Uterus (tissue), 4 donors: ENCODE measurements around the gene TPCN1. TPM values are rescaled to one million over a fixed set of nuclear protein-coding genes. Genes with fewer than 3 reads are reported as not detected.

Experiments used
- DNase-seq, 2 donors: peaks; one replicate each; pipeline ENCODE4 v3.0.0-alpha.2; 2019 to 2020
- H3K27ac ChIP-seq, 2 donors: fragments of 200-600 bp; sonication (generic); 1 replicate in 1 of 2; 2 replicates in 1 of 2; pipeline ENCODE4 v1.5.1; 2016 to 2018
- H3K27me3 ChIP-seq, 2 donors: fragments of 200-600 bp; sonication (generic); one replicate each; pipeline ENCODE4 v1.5.1; 2018 to 2019; ENCODE audit warnings: control low read depth in 1 of 2
- H3K36me3 ChIP-seq, 2 donors: fragments of 200-600 bp; sonication (generic); one replicate each; pipeline ENCODE4 v1.5.1; 2019; ENCODE audit warnings: control low read depth in 1 of 2
- H3K4me1 ChIP-seq, 2 donors: fragments of 200-600 bp; sonication (generic); one replicate each; pipeline ENCODE4 v1.5.1; 2018 to 2019; ENCODE audit warnings: control low read depth in 1 of 2
- H3K4me3 ChIP-seq, 2 donors: fragments of 200-600 bp; sonication (generic); 1 replicate in 1 of 2; 2 replicates in 1 of 2; pipeline ENCODE4 v1.5.1; 2018 to 2019; ENCODE audit warnings: mild to moderate bottlenecking in 1 of 2
- H3K9me3 ChIP-seq, 2 donors: fragments of 200-600 bp; sonication (generic); one replicate each; pipeline ENCODE4 v1.5.1; 2019; ENCODE audit warnings: control low read depth in 1 of 2
- POLR2A ChIP-seq, 2 donors: fragments of 450-650 bp; IDR thresholded peaks; one replicate each; pipeline ENCODE4 v1.6.1; 2016; ENCODE audit warnings: antibody characterized with exemption in 2 of 2, mild to moderate bottlenecking in 1 of 2, moderate library complexity in 1 of 2
- intact Hi-C: fragments of 100-400 bp; cut with DNase I; formaldehyde crosslinking; loops from one replicate; pipeline ENCODE4 v1.15.1; 2023; ENCODE audit warnings: low total_unique reads
- total RNA-seq, 4 donors: library from RNA; depleted of rRNA in 3 of 4; stranded (reverse); fragments of >200 nt in 3 of 4; gene quantifications; one replicate each; pipeline versions ENCODE4 v1.1.0 to v1.2.4, GENCODE V29; 2014 to 2023
- TF ChIP-seq, protein P1 (sequence below), 4 experiments: fragments of 200-600 bp in 2 of 4; fragments of 450-650 bp in 2 of 4; sonication (generic) in 2 of 4; IDR thresholded peaks; one replicate each; pipeline ENCODE4 v1.5.1; 2016 to 2019; ENCODE audit warnings: antibody characterized with exemption in 4 of 4, mild to moderate bottlenecking in 2 of 4, moderate library complexity in 1 of 4
- donor health status: DM: yes; HTN: yes; CAD: no.

Gene TPCN1
- total RNA-seq, 4 donors from 2014 or later = 21.4 to 79.8 (median 52.9) TPM

GRCh38 chr12:113200021-113200797 is 21.1 kb upstream of the TPCN1 start:
- Histone ChIP-seq H3K4me3 (no peak overlapping the region), H3K27ac (no peak overlapping the region), H3K36me3 (no peaks in the 10 kb centered on the region), H3K9me3 (no peaks in the 10 kb centered on the region), H3K4me1 (no peaks in the 10 kb centered on the region), H3K27me3 (no peaks in the 10 kb centered on the region)
- TF ChIP-seq, protein P1, sequence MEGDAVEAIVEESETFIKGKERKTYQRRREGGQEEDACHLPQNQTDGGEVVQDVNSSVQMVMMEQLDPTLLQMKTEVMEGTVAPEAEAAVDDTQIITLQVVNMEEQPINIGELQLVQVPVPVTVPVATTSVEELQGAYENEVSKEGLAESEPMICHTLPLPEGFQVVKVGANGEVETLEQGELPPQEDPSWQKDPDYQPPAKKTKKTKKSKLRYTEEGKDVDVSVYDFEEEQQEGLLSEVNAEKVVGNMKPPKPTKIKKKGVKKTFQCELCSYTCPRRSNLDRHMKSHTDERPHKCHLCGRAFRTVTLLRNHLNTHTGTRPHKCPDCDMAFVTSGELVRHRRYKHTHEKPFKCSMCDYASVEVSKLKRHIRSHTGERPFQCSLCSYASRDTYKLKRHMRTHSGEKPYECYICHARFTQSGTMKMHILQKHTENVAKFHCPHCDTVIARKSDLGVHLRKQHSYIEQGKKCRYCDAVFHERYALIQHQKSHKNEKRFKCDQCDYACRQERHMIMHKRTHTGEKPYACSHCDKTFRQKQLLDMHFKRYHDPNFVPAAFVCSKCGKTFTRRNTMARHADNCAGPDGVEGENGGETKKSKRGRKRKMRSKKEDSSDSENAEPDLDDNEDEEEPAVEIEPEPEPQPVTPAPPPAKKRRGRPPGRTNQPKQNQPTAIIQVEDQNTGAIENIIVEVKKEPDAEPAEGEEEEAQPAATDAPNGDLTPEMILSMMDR (IDR thresholded peaks at IDR 0.05) = no peak
- intact Hi-C loops = no loop called here
- DNase-seq = no peak

DNA sequence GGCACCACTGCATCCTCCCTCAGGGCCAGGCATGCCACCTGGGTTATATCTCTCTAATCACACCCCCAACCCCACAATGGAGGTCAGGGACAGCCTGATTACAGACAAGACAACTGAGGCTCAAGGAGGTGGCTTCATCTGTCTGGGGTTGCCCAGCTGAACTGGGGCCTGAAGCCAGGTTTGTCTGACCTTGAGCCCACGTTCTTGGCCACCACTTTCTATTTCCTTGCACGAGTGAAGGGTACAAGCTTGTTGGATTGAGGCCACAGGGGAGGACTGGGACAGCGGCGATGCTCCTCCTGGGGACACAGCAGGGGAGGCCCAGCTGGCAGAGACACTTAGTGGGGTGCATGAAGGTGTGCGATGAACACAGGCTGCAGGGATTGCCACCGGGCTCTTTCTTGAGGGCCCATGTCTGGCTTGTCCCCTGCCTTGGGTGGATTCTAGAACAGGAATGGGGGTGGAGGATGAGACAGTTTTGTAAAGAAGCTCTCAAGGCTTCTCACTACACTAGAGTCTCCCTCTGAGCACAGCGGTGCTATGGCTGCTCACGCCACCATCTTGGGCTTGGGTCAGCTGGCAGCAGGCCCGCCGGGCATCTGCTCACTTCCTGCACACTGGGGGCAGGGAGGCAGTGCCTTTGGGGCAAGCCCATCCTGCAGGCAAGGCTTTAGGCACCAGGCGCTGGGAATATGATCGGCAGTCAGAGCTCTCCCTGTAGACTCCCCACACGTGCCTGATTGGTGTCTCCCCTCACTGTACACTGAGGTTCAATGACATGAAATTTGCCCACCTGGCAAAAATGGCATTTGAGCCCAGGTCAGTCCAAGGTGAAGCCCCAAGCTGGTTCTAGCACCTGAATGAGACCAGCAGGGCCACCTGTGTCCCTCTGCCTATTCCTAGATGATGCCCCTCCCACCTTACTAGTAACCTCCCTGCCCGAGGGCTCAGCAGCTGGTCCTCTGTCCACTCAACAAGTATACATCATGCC is 19.8 kb upstream of the TPCN1 start:
- DNase-seq = no peak
- no peaks in the 10 kb centered on the region for H3K4me1 ChIP-seq
- H3K27ac ChIP-seq = no peak overlapping the region
- H3K4me3 ChIP-seq = no peak overlapping the region
- intact Hi-C loops = no loop called here
- H3K9me3 ChIP-seq = no peaks in the 10 kb centered on the region
- no peaks in the 10 kb centered on the region for H3K27me3 ChIP-seq
- no peak for TF ChIP-seq POLR2A (IDR thresholded peaks at IDR 0.05)
- TF ChIP-seq, protein P1 (IDR thresholded peaks at IDR 0.05) = no peak
- no peaks in the 10 kb centered on the region for H3K36me3 ChIP-seq

DNA sequence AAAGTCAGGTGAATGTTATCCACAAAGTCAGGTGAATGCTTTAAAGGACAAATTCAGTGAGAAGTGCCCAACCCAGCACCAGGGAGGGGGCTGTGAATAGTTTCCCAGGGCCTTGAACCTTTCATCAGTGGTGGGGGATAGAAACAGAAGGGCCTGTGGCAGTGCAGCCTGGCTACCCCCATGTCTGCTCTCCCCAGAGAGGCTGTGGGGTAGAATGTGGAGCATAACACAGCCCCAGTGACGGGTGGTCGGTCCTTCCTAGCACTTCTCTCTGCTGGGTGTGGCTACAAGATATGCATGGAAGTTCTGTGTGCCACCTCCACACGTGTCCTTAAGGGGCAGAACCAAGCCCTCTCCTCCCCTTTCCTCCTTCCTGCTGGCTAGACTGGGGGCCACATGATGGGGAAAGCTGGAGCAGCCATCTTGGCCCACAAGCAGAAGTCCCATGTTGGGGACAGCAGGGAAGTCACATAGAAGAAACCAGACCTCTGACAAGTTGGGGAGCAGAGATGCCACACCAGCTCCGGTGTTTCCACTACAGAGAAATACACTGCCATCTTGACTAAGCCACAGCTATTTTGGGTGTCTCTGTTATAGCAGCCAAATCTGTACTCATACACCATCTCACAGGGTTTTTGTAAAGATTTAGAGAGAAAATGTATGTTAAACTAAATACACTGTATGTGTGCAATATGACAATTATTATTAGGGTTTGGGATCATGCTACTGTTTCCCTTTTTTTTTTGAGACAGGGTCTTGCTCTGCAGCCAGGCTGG is 18.8 kb upstream of the TPCN1 start:
- H3K27me3 ChIP-seq = no peaks in the 10 kb centered on the region
- H3K4me1 ChIP-seq = no peaks in the 10 kb centered on the region
- H3K36me3 ChIP-seq = no peaks in the 10 kb centered on the region
- H3K27ac ChIP-seq = no peak overlapping the region
- DNase-seq = no peak
- no peaks in the 10 kb centered on the region for H3K9me3 ChIP-seq
- intact Hi-C loops = no loop called here
- H3K4me3 ChIP-seq = no peak overlapping the region
- no peak for TF ChIP-seq POLR2A (IDR thresholded peaks at IDR 0.05)
- TF ChIP-seq, protein P1 (IDR thresholded peaks at IDR 0.05) = no peak

GRCh38 chr12:113203852-113204760 is 17.2 kb upstream of the TPCN1 start:
- no peak for DNase-seq
- TF ChIP-seq, protein P1 (IDR thresholded peaks at IDR 0.05) = no peak
- TF ChIP-seq POLR2A (IDR thresholded peaks at IDR 0.05) = no peak
- no peak overlapping the region for H3K27ac ChIP-seq
- H3K27me3 ChIP-seq = no peaks in the 10 kb centered on the region
- no peaks in the 10 kb centered on the region for H3K9me3 ChIP-seq
- no peak overlapping the region for H3K4me3 ChIP-seq
- no peaks in the 10 kb centered on the region for H3K4me1 ChIP-seq
- intact Hi-C loops = no loop called here
- H3K36me3 ChIP-seq = no peaks in the 10 kb centered on the region
